Gastroesophageal sphincter (tissue), 4 donors: ENCODE results near the gene DOCK4. TPM values are rescaled to one million over a fixed set of nuclear protein-coding genes. Genes with fewer than 3 reads are reported as not detected.
A peak's percentile ranks its signal among the peaks of the same experiment; 100 is the strongest.

Source experiments
- ATAC-seq: fragments of 150-250 bp; one replicate; pipeline ENCODE4 v1.9.1; 2016; ENCODE audit warnings: mild to moderate bottlenecking, moderate library complexity
- H3K27ac ChIP-seq, 4 donors: fragments of 200-600 bp; sonication (generic) in 3 of 4; 1 replicate in 3 of 4; 2 replicates in 1 of 4; pipeline ENCODE4 v1.5.1; 2016 to 2019
- H3K27me3 ChIP-seq: fragments of 200-600 bp; sonication (generic); one replicate; pipeline ENCODE4 v1.5.1; 2019
- H3K36me3 ChIP-seq, 2 donors: fragments of 200-600 bp; sonication (generic); one replicate each; pipeline ENCODE4 v1.5.1; 2019; ENCODE audit warnings: control low read depth in 1 of 2
- H3K4me1 ChIP-seq, 3 donors: fragments of 200-600 bp; sonication (generic); 1 replicate in 2 of 3; 2 replicates in 1 of 3; pipeline ENCODE4 v1.5.1; 2016 to 2019; ENCODE audit warnings: control low read depth in 2 of 3
- H3K4me3 ChIP-seq, 2 donors: fragments of 200-600 bp; sonication (generic); one replicate each; pipeline ENCODE4 v1.5.1; 2019; ENCODE audit warnings: mild to moderate bottlenecking in 1 of 2, moderate library complexity in 1 of 2
- H3K9me3 ChIP-seq, 3 donors: fragments of 200-600 bp; sonication (generic); one replicate each; pipeline ENCODE4 v1.5.1; 2017 to 2019; ENCODE audit warnings: control low read depth in 2 of 3
- CTCF ChIP-seq, 4 experiments: fragments of 200-600 bp in 2 of 4; fragments of 450-650 bp in 2 of 4; sonication (generic) in 1 of 4; IDR thresholded peaks; one replicate each; pipeline ENCODE4 v1.5.1; 2017 to 2019; ENCODE audit warnings: antibody characterized with exemption in 4 of 4, mild to moderate bottlenecking in 2 of 4, moderate library complexity in 2 of 4
- EP300 ChIP-seq: sonication (generic); formaldehyde crosslinking; IDR thresholded peaks from one replicate; pipeline ENCODE4 v1.6.1; 2017; ENCODE audit warnings: antibody characterized with exemption, mild to moderate bottlenecking
- POLR2A ChIP-seq, 2 donors: fragments of 450-650 bp; IDR thresholded peaks; one replicate each; pipeline ENCODE4 v1.6.1; 2017; ENCODE audit warnings: antibody characterized with exemption in 2 of 2, mild to moderate bottlenecking in 2 of 2, moderate library complexity in 1 of 2
- POLR2AphosphoS5 ChIP-seq: sonication (generic); formaldehyde crosslinking; IDR thresholded peaks from one replicate; pipeline ENCODE4 v1.6.1; 2017; ENCODE audit warnings: antibody characterized with exemption
- WGBS, 2 donors: methylation state at CpG; one replicate each; pipeline ENCODE4 v1.1.5; 2018; ENCODE audit warnings: low coverage in 1 of 2; 5-methylcytosine and 5-hydroxymethylcytosine counted together
- total RNA-seq, 4 donors: library from RNA; depleted of rRNA; stranded (reverse); fragments of >200 nt; gene quantifications; one replicate each; pipeline ENCODE4 v1.1.0, GENCODE V29; 2016

Gene DOCK4
- total RNA-seq, 4 donors from 2014 or later = 14.0 to 34.1 (median 24.2) TPM

GRCh38 chr7:112064627-112065385 is 141.4 kb downstream of the DOCK4 start:
- TF ChIP-seq CTCF (IDR thresholded peaks at IDR 0.05) (no peak), POLR2AphosphoS5 (no peak), POLR2A (IDR thresholded peaks at IDR 0.05) (no peak), EP300 (no peak)
- ATAC-seq = no peak
- 94 to 95% methylated on average over 5 of the region's 5 CpGs for WGBS, 2 donors

GRCh38 chr7:112063974-112064373 is 142.2 kb downstream of the DOCK4 start:
- Histone ChIP-seq H3K4me1 (peaks cover 4 to 16% (median 10%) of the 10 kb centered on the region in 3 donors), H3K4me3 (no peak overlapping the region), H3K27me3 (no peaks in the 10 kb centered on the region), H3K36me3 (no peaks in the 10 kb centered on the region), H3K9me3 (no peaks in the 10 kb centered on the region), H3K27ac (no peak overlapping the region)
- 89% methylated on average over 1 of the region's 2 CpGs; no CpG with 5 or more reads in 1 of the 2 donors for WGBS, 2 donors
- no peak for TF ChIP-seq POLR2AphosphoS5
- no peak for TF ChIP-seq EP300
- no peak for TF ChIP-seq POLR2A (IDR thresholded peaks at IDR 0.05)
- no peak for TF ChIP-seq CTCF (IDR thresholded peaks at IDR 0.05)
- ATAC-seq = no peak

More at GRCh38 chr7:112064627-112065385, 141.4 kb downstream of the DOCK4 start:
- H3K9me3 ChIP-seq = no peaks in the 10 kb centered on the region
- no peak overlapping the region for H3K27ac ChIP-seq
- H3K4me1 ChIP-seq = peaks cover 4 to 16% (median 10%) of the 10 kb centered on the region in 3 donors
- H3K36me3 ChIP-seq = no peaks in the 10 kb centered on the region
- no peaks in the 10 kb centered on the region for H3K27me3 ChIP-seq
- H3K4me3 ChIP-seq = no peak overlapping the region

- Histone ChIP-seq H3K27me3 (no peaks in the 10 kb centered on the region), H3K4me3 (no peak overlapping the region), H3K4me1 (peaks cover 4 to 10% (median 9%) of the 10 kb centered on the region in 3 donors), H3K27ac (peak overlapping the region in 1 of 4 donors; percentile 16), H3K9me3 (no peaks in the 10 kb centered on the region), H3K36me3 (no peaks in the 10 kb centered on the region)
- no peak for ATAC-seq
- TF ChIP-seq POLR2A (IDR thresholded peaks at IDR 0.05) (no peak), EP300 (no peak), CTCF (IDR thresholded peaks at IDR 0.05) (no peak), POLR2AphosphoS5 (no peak)
- WGBS, 2 donors = 83 to 93% methylated on average over 3 of the region's 3 CpGs
Observed at GRCh38 chr7:112061051-112061450, 145.1 kb downstream of the DOCK4 start.

- 59 to 60% methylated on average over 2 of the region's 2 CpGs for WGBS, 2 donors
- Histone ChIP-seq H3K9me3 (no peaks in the 10 kb centered on the region), H3K27me3 (no peaks in the 10 kb centered on the region), H3K4me1 (peaks cover 4 to 10% (median 9%) of the 10 kb centered on the region in 3 donors), H3K27ac (no peak overlapping the region), H3K36me3 (no peaks in the 10 kb centered on the region), H3K4me3 (no peak overlapping the region)
- no peak for TF ChIP-seq POLR2AphosphoS5
- no peak for TF ChIP-seq POLR2A (IDR thresholded peaks at IDR 0.05)
- no peak for TF ChIP-seq CTCF (IDR thresholded peaks at IDR 0.05)
- TF ChIP-seq EP300 = no peak
- ATAC-seq = no peak
Observed at GRCh38 chr7:112060625-112061024, 145.6 kb downstream of the DOCK4 start.

GRCh38 chr7:112059675-112060074 is 146.5 kb downstream of the DOCK4 start:
- 71 to 80% methylated on average over 1 of the region's 1 CpG for WGBS, 2 donors

More at GRCh38 chr7:112059675-112060074, 146.5 kb downstream of the DOCK4 start:
- H3K27ac ChIP-seq = no peak overlapping the region
- ATAC-seq = no peak
- H3K4me3 ChIP-seq = no peak overlapping the region
- peaks cover 4 to 10% (median 9%) of the 10 kb centered on the region in 3 donors for H3K4me1 ChIP-seq
- no peak for TF ChIP-seq POLR2A (IDR thresholded peaks at IDR 0.05)
- TF ChIP-seq EP300 = no peak
- no peak for TF ChIP-seq CTCF (IDR thresholded peaks at IDR 0.05)
- no peak for TF ChIP-seq POLR2AphosphoS5
- no peaks in the 10 kb centered on the region for H3K27me3 ChIP-seq
- no peaks in the 10 kb centered on the region for H3K9me3 ChIP-seq
- H3K36me3 ChIP-seq = no peaks in the 10 kb centered on the region
